H1 (cell line): ENCODE measurements around the gene ZNF565. TPM values are rescaled to one million over a fixed set of nuclear protein-coding genes. Genes with fewer than 3 reads are reported as not detected.

Experiments used
- CTCF ChIA-PET: fragments of 300-600 bp; sonication (Branson Sonifier 250); formaldehyde crosslinking; loops from one replicate; lab custom pipeline; 2021; ENCODE audit not compliant: partially characterized antibody; lab: Charles Lee
- POLR2A ChIA-PET: fragments of 300-600 bp; sonication (Branson Sonifier 250); formaldehyde crosslinking; loops from one replicate; lab custom pipeline; 2021; ENCODE audit warnings: inconsistent platforms; ENCODE audit not compliant: partially characterized antibody; lab: Charles Lee
- DNase-seq, 2 experiments: peaks; one replicate each; pipeline versions ENCODE4 v3.0.0 to v3.0.0-alpha.2; 2010 to 2022; ENCODE audit warnings: low spot score in 2 of 2, low read depth in 1 of 2, mixed read lengths in 1 of 2
- FAIRE-seq: peaks from 2 replicates; lab custom pipeline; 2011; peaks lifted over from hg19 to GRCh38; lab: Jason Lieb, UNC
- H2AFZ ChIP-seq: 2 replicates; pipeline ENCODE4 v1.8.1; 2012; ENCODE audit warnings: low read length, inconsistent platforms
- H2AK5ac ChIP-seq: 2 replicates; pipeline ENCODE4 v1.6.1; 2013; ENCODE audit warnings: low read depth, low read length
- H2BK120ac ChIP-seq: replicated peaks from 2 replicates; pipeline ENCODE3; 2013; ENCODE audit warnings: low read depth, low read length, inconsistent platforms
- H2BK12ac ChIP-seq: 2 replicates; pipeline ENCODE4 v1.6.1; 2013; ENCODE audit warnings: low read depth, low read length
- H2BK15ac ChIP-seq: 2 replicates; pipeline ENCODE4 v1.6.1; 2013; ENCODE audit warnings: low read length
- H2BK20ac ChIP-seq: 2 replicates; pipeline ENCODE4 v1.6.1; 2013; ENCODE audit warnings: low read length
- H2BK5ac ChIP-seq: 2 replicates; pipeline ENCODE4 v1.6.1; 2013; ENCODE audit warnings: low read depth, low read length
- H3K14ac ChIP-seq: 2 replicates; pipeline ENCODE4 v1.6.1; 2013; ENCODE audit warnings: inconsistent platforms; ENCODE audit not compliant: insufficient read length
- H3K18ac ChIP-seq: 2 replicates; pipeline ENCODE4 v1.6.1; 2013; ENCODE audit warnings: low read length; ENCODE audit errors: extremely low read depth
- H3K23ac ChIP-seq: 2 replicates; pipeline ENCODE4 v1.6.1; 2013; ENCODE audit warnings: inconsistent platforms; ENCODE audit not compliant: insufficient read length
- H3K23me2 ChIP-seq: 2 replicates; pipeline ENCODE4 v1.6.1; 2013; ENCODE audit warnings: low read depth, low read length
- H3K27ac ChIP-seq: 2 replicates; pipeline ENCODE4 v1.6.1; 2011; ENCODE audit warnings: low read depth, low read length, inconsistent platforms
- H3K27me3 ChIP-seq, 4 experiments: replicated peaks in 1 of 4; 1 replicate in 1 of 4; 2 replicates in 3 of 4; pipeline versions ENCODE4 v1.6.1 to v1.8.1; 2011 to 2013; ENCODE audit warnings: low read length in 3 of 4, mild to moderate bottlenecking in 3 of 4, inconsistent platforms in 2 of 4, mixed read lengths in 2 of 4, moderate library complexity in 1 of 4; ENCODE audit not compliant: control insufficient read depth in 3 of 4, insufficient read depth in 3 of 4; ENCODE audit errors: extremely low read depth in 1 of 4
- H3K36me3 ChIP-seq, 4 experiments: 2 replicates each; pipeline versions ENCODE4 v1.6.1 to v1.8.1; 2011 to 2013; ENCODE audit warnings: mild to moderate bottlenecking in 4 of 4, low read length in 3 of 4, moderate library complexity in 2 of 4, control low read depth in 1 of 4, inconsistent platforms in 1 of 4; ENCODE audit not compliant: insufficient read depth in 4 of 4, control insufficient read depth in 2 of 4
- H3K4ac ChIP-seq: replicated peaks from 2 replicates; pipeline ENCODE3; 2013; ENCODE audit warnings: low read length, low read depth, mixed read lengths, inconsistent platforms; ENCODE audit not compliant: insufficient read length
- H3K4me1 ChIP-seq, 4 experiments: replicated peaks in 1 of 4; 1 replicate in 1 of 4; 2 replicates in 3 of 4; pipeline versions ENCODE4 v1.6.1 to v1.8.1; 2011 to 2013; ENCODE audit warnings: low read length in 3 of 4, inconsistent platforms in 2 of 4, mixed read lengths in 1 of 4; ENCODE audit not compliant: insufficient read depth in 4 of 4, control insufficient read depth in 3 of 4
- H3K4me2 ChIP-seq, 2 experiments: 2 replicates each; pipeline versions ENCODE4 v1.6.1 to v1.8.1; 2011 to 2013; ENCODE audit warnings: low read depth in 2 of 2, low read length in 2 of 2, control low read depth in 1 of 2, inconsistent platforms in 1 of 2, mild to moderate bottlenecking in 1 of 2; ENCODE audit not compliant: insufficient read depth in 1 of 2
- H3K4me3 ChIP-seq, 4 experiments: fragments of 200-600, 300-600 bp in 1 of 4; sonication (generic), shearing (Covaris generic), sonication (Bioruptor Twin) in 1 of 4; 2 replicates each; pipeline versions ENCODE4 v1.5.1 to v1.8.1; 2011 to 2016; ENCODE audit warnings: low read length in 4 of 4, low read depth in 3 of 4, control low read depth in 2 of 4, inconsistent platforms in 2 of 4, mild to moderate bottlenecking in 2 of 4, mixed read lengths in 1 of 4, moderate library complexity in 1 of 4; ENCODE audit not compliant: insufficient read depth in 2 of 4; ENCODE audit errors: extremely low read depth in 1 of 4
- H3K56ac ChIP-seq: replicated peaks from 2 replicates; pipeline ENCODE3; 2013; ENCODE audit warnings: low read depth, mild to moderate bottlenecking, mixed read lengths, low read length, inconsistent platforms; ENCODE audit not compliant: insufficient read length
- H3K79me1 ChIP-seq: 2 replicates; pipeline ENCODE4 v1.6.1; 2013; ENCODE audit warnings: low read depth, low read length, control low read depth
- H3K79me2 ChIP-seq, 2 experiments: 2 replicates each; pipeline versions ENCODE4 v1.6.1 to v1.8.1; 2012 to 2013; ENCODE audit warnings: low read length in 2 of 2, mild to moderate bottlenecking in 2 of 2, inconsistent platforms in 1 of 2; ENCODE audit not compliant: insufficient read depth in 2 of 2, control insufficient read depth in 1 of 2
- H3K9ac ChIP-seq, 4 experiments: replicated peaks in 1 of 4; 1 replicate in 1 of 4; 2 replicates in 3 of 4; pipeline versions ENCODE4 v1.6.1 to v1.8.1; 2011 to 2013; ENCODE audit warnings: low read depth in 3 of 4, low read length in 3 of 4, control low read depth in 2 of 4, mild to moderate bottlenecking in 2 of 4, moderate library complexity in 2 of 4, inconsistent platforms in 1 of 4; ENCODE audit errors: extremely low read depth in 1 of 4
- H3K9me3 ChIP-seq, 2 experiments: 2 replicates each; pipeline versions ENCODE4 v1.6.1 to v1.8.1; 2012 to 2013; ENCODE audit warnings: mild to moderate bottlenecking in 2 of 2, moderate library complexity in 2 of 2, control low read depth in 1 of 2, inconsistent platforms in 1 of 2, low read depth in 1 of 2, low read length in 1 of 2, mixed read lengths in 1 of 2; ENCODE audit not compliant: insufficient read depth in 2 of 2
- H4K20me1 ChIP-seq, 2 experiments: replicated peaks in 1 of 2; 2 replicates each; pipeline versions ENCODE3 to v1.8.1; 2011 to 2013; ENCODE audit warnings: inconsistent platforms in 2 of 2, low read length in 2 of 2, mild to moderate bottlenecking in 1 of 2; ENCODE audit not compliant: insufficient read depth in 2 of 2, control insufficient read depth in 1 of 2
- H4K5ac ChIP-seq: 2 replicates; pipeline ENCODE4 v1.6.1; 2013; ENCODE audit warnings: low read length, low read depth, mixed read lengths, inconsistent platforms; ENCODE audit not compliant: insufficient read length
- H4K8ac ChIP-seq: 2 replicates; pipeline ENCODE4 v1.8.0; 2013; ENCODE audit warnings: mild to moderate bottlenecking, moderate library complexity, low read length, inconsistent platforms; ENCODE audit not compliant: insufficient read depth; ENCODE audit errors: extremely low read depth
- H4K91ac ChIP-seq: replicated peaks from 2 replicates; pipeline ENCODE3; 2013; ENCODE audit warnings: low read length, mixed read lengths, inconsistent platforms; ENCODE audit not compliant: insufficient read length
- ASH2L ChIP-seq: fragments of 200-600, 300-600 bp; sonication (generic); IDR thresholded peaks from one replicate; pipeline ENCODE4 v1.7.1; 2017; ENCODE audit warnings: low read length
- BACH1 ChIP-seq: IDR thresholded peaks from 2 replicates; pipeline ENCODE4 v1.6.1; 2012; ENCODE audit warnings: low read length, improper control_type of control experiment
- JUN ChIP-seq: IDR thresholded peaks from 2 replicates; pipeline ENCODE4 v1.6.1; 2011; ENCODE audit warnings: low read depth, mild to moderate bottlenecking, improper control_type of control experiment, low read length
- MAFK ChIP-seq: IDR thresholded peaks from 2 replicates; pipeline ENCODE4 v1.6.1; 2012; ENCODE audit warnings: low read depth, mild to moderate bottlenecking, improper control_type of control experiment, low read length
- POLR2AphosphoS5 ChIP-seq: IDR thresholded peaks from 2 replicates; pipeline ENCODE4 v1.6.1; 2011; ENCODE audit warnings: low read depth, low read length
- TBP ChIP-seq: IDR thresholded peaks from 2 replicates; pipeline ENCODE4 v1.6.1; 2011; ENCODE audit warnings: low read depth, low read length, improper control_type of control experiment
- ZNF274 ChIP-seq: IDR thresholded peaks from 2 replicates; pipeline ENCODE4 v1.7.0; 2012; ENCODE audit warnings: low read length, borderline replicate concordance; ENCODE audit errors: extremely low read depth
- WGBS, 2 experiments: shearing (Covaris generic) in 1 of 2; methylation state at CpG; one replicate each; pipeline versions ENCODE4 v1.1.6 to v1.1.7; 2013 to 2015; ENCODE audit warnings: low lambda C conversion rate in 2 of 2, mixed read lengths in 2 of 2, inconsistent platforms in 1 of 2, low coverage in 1 of 2, missing lambda C conversion rate in 1 of 2; ENCODE audit not compliant: insufficient replicate concordance in 2 of 2, insufficient coverage in 1 of 2, insufficient read length in 1 of 2; ENCODE audit errors: extremely low coverage in 1 of 2, missing lambda C conversion rate in 1 of 2; 5-methylcytosine and 5-hydroxymethylcytosine counted together
- polyA plus RNA-seq, 7 experiments: library from polyadenylated mRNA; depleted of rRNA in 3 of 7; stranded (reverse) in 5 of 7; unstranded in 2 of 7; fragments of >200 nt in 5 of 7; fragments of 200-250 nt in 2 of 7; gene quantifications; 1 replicate in 5 of 7; 2 replicates in 1 of 7; 4 replicates in 1 of 7; pipeline versions ENCODE4 v1.2.1 to v1.2.3, GENCODE V29; 2011 to 2013; ENCODE audit warnings: missing spikeins in 2 of 7, mixed read lengths in 2 of 7
- total RNA-seq: library from RNA; stranded (reverse); fragmentation: NEBNext Ultra II Directional; extraction: Animal tissue kit (Norgen Biotek cat#: 25700); gene quantifications from 2 replicates; pipeline ENCODE4 v1.2.1, GENCODE V29; 2021
- TF ChIP-seq, protein P1 (sequence below), 3 experiments: IDR thresholded peaks; 1 replicate in 2 of 3; 2 replicates in 1 of 3; pipeline versions ENCODE4 v1.5.1 to v1.6.1; 2011; ENCODE audit warnings: low read length in 3 of 3, mild to moderate bottlenecking in 3 of 3, inconsistent platforms in 2 of 3, low read depth in 1 of 3, moderate library complexity in 1 of 3; ENCODE audit not compliant: insufficient read depth in 1 of 3; ENCODE audit errors: control extremely low read depth in 1 of 3

The ZNF565 gene
- total and polyA plus RNA-seq, 2 of the 8 experiments (the other 6 are each of a cell fraction or from before 2014, with no cell fraction given), result 0.89 to 3.1 TPM

DNA sequence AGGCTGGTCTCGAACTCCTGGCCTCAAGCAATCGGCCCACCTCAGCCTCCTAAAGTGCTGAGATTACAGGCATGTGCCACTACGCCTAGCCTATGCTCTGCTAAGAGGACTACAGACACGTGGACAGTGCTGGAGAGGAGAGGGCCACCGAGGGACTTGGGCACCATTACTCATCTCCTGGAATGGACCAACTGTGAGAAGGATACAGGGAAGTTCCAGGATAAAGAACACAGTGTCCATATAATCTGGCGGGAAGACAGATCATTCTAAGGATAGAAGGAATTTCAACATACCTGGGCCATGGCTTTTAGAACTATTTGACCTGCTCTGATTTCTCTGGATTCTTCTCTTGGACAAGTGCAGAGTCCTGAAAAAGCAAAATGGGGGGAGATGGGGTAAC, 12.8 kb downstream of the ZNF565 start:
- H3K79me2 ChIP-seq, result no peaks in the 10 kb centered on the region
- FAIRE-seq, result no peak

More for the DNA sequence above, 12.8 kb downstream of the ZNF565 start:
- H3K23ac ChIP-seq, result no peak overlapping the region
- no peak overlapping the region for H3K27ac ChIP-seq
- H2BK12ac ChIP-seq, result no peak overlapping the region
- H3K56ac ChIP-seq, result no peak overlapping the region
- H3K14ac ChIP-seq, result no peak overlapping the region
- H3K4me3 ChIP-seq, result no peak overlapping the region
- no peak overlapping the region for H2BK20ac ChIP-seq
- POLR2A ChIA-PET, result no interaction called here
- no peaks in the 10 kb centered on the region for H4K20me1 ChIP-seq
- no peak overlapping the region for H4K5ac ChIP-seq
- no peak overlapping the region for H3K4ac ChIP-seq
- H2BK120ac ChIP-seq, result no peak overlapping the region
- no peak overlapping the region for H4K8ac ChIP-seq
- H2BK5ac ChIP-seq, result no peak overlapping the region
- TF ChIP-seq TBP, result no peak
- TF ChIP-seq JUN, result no peak
- no peak for TF ChIP-seq MAFK
- TF ChIP-seq ASH2L, result no peak
- no peak for TF ChIP-seq POLR2AphosphoS5
- TF ChIP-seq, protein P1, sequence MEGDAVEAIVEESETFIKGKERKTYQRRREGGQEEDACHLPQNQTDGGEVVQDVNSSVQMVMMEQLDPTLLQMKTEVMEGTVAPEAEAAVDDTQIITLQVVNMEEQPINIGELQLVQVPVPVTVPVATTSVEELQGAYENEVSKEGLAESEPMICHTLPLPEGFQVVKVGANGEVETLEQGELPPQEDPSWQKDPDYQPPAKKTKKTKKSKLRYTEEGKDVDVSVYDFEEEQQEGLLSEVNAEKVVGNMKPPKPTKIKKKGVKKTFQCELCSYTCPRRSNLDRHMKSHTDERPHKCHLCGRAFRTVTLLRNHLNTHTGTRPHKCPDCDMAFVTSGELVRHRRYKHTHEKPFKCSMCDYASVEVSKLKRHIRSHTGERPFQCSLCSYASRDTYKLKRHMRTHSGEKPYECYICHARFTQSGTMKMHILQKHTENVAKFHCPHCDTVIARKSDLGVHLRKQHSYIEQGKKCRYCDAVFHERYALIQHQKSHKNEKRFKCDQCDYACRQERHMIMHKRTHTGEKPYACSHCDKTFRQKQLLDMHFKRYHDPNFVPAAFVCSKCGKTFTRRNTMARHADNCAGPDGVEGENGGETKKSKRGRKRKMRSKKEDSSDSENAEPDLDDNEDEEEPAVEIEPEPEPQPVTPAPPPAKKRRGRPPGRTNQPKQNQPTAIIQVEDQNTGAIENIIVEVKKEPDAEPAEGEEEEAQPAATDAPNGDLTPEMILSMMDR (IDR thresholded peaks at IDR 0.05; ENCODE audit: control extremely low read depth in 1 of 3, insufficient read depth in 1 of 3, low read depth in 1 of 3, low read length in 3 of 3), result no peak
- no peak for TF ChIP-seq ZNF274
- no peak for TF ChIP-seq BACH1
- DNase-seq, result no peak
- H2BK15ac ChIP-seq, result no peak overlapping the region
- CTCF ChIA-PET, result interaction anchor here (1.2 kb wide), 1 partner anchor 42 kb away, joined by 4 read pairs; no protein-coding TSS in a partner anchor
- no peak overlapping the region for H4K91ac ChIP-seq
- no peaks in the 10 kb centered on the region for H3K4me1 ChIP-seq
- H2AFZ ChIP-seq, result no peak overlapping the region
- no peaks in the 10 kb centered on the region for H3K36me3 ChIP-seq
- H2AK5ac ChIP-seq, result no peak overlapping the region
- WGBS, 2 experiments, result 91% methylated on average over 6 of the region's 6 CpGs; no CpG with 5 or more reads in 1 of the 2 experiments
- H3K27me3 ChIP-seq, result no peaks in the 10 kb centered on the region
- H3K18ac ChIP-seq, result no peak overlapping the region
- H3K23me2 ChIP-seq, result no peaks in the 10 kb centered on the region
- H3K79me1 ChIP-seq, result no peaks in the 10 kb centered on the region
- H3K9me3 ChIP-seq, result no peaks in the 10 kb centered on the region
- no peak overlapping the region for H3K9ac ChIP-seq
- H3K4me2 ChIP-seq, result no peak overlapping the region
